Spleen (tissue), 11 donors: ENCODE data around the gene NUP58. TPM values are rescaled to one million over a fixed set of nuclear protein-coding genes. Genes with fewer than 3 reads are reported as not detected.
"Not testable (repeated sequence)": the region's sequence is repeated elsewhere in the genome, so short reads cannot be mapped to it uniquely, and the experiment has no call there.

Source experiments
- DNase-seq: peaks from one replicate; pipeline ENCODE4 v3.0.0-alpha.2; 2020
- H3K27ac ChIP-seq, 8 donors: fragments of 200-600 bp; sonication (generic) in 7 of 8; 1 replicate in 4 of 8; 2 replicates in 4 of 8; pipeline versions ENCODE4 v1.5.0 to v1.8.0; 2016 to 2021; ENCODE audit warnings: inconsistent platforms in 4 of 8, mild to moderate bottlenecking in 4 of 8, moderate library complexity in 1 of 8
- H3K27me3 ChIP-seq, 7 donors: fragments of 200-600 bp; sonication (generic) in 6 of 7; replicated peaks in 1 of 7; 1 replicate in 4 of 7; 2 replicates in 3 of 7; pipeline versions ENCODE4 v1.5.0 to v1.8.0; 2016 to 2021; ENCODE audit warnings: inconsistent platforms in 3 of 7, mild to moderate bottlenecking in 1 of 7
- H3K36me3 ChIP-seq, 6 donors: fragments of 200-600 bp; sonication (generic) in 5 of 6; 1 replicate in 4 of 6; 2 replicates in 2 of 6; pipeline versions ENCODE4 v1.5.0 to v1.8.0; 2016 to 2021; ENCODE audit warnings: inconsistent platforms in 2 of 6
- H3K4me1 ChIP-seq, 6 donors: fragments of 200-600 bp; sonication (generic) in 5 of 6; 1 replicate in 3 of 6; 2 replicates in 3 of 6; pipeline versions ENCODE4 v1.5.0 to v1.8.0; 2016 to 2021; ENCODE audit warnings: inconsistent platforms in 3 of 6
- H3K4me3 ChIP-seq, 8 donors: fragments of 200-600 bp; sonication (generic) in 7 of 8; 1 replicate in 4 of 8; 2 replicates in 4 of 8; pipeline versions ENCODE4 v1.5.0 to v1.8.0; 2016 to 2021; ENCODE audit warnings: inconsistent platforms in 4 of 8, mild to moderate bottlenecking in 4 of 8, moderate library complexity in 2 of 8
- H3K9me3 ChIP-seq, 8 donors: fragments of 200-600 bp; sonication (generic) in 7 of 8; 1 replicate in 4 of 8; 2 replicates in 4 of 8; pipeline versions ENCODE4 v1.5.0 to v1.8.0; 2016 to 2021; ENCODE audit warnings: inconsistent platforms in 4 of 8
- POLR2A ChIP-seq, 3 donors: fragments of 450-650 bp; IDR thresholded peaks; one replicate each; pipeline ENCODE4 v1.5.1; 2017; ENCODE audit warnings: antibody characterized with exemption in 3 of 3, mild to moderate bottlenecking in 1 of 3
- POLR2AphosphoS5 ChIP-seq, 3 donors: sonication (generic); formaldehyde crosslinking; IDR thresholded peaks; one replicate each; pipeline ENCODE4 v1.5.1; 2017; ENCODE audit warnings: antibody characterized with exemption in 3 of 3
- WGBS, 5 donors: extraction: QIAGEN DNeasy Blood & Tissue Kit in 3 of 5; methylation state at CpG; one replicate each; pipeline versions ENCODE4 v1.1.5 to v1.1.7; 2013 to 2018; 5-methylcytosine and 5-hydroxymethylcytosine counted together
- intact Hi-C: fragments of 100-400 bp; cut with DNase I; formaldehyde crosslinking; loops from one replicate; pipeline ENCODE4 v1.15.0; 2023; ENCODE audit warnings: low total_unique reads
- polyA plus RNA-seq, 3 donors: library from polyadenylated mRNA; stranded (reverse); fragments of 200-250 nt; gene quantifications; one replicate each; pipeline ENCODE4 v1.2.1, GENCODE V29; 2013
- total RNA-seq, 7 donors: library from RNA; depleted of rRNA in 3 of 7; stranded (reverse); fragments of >200 nt in 3 of 7; fragmentation: NEBNext Ultra II Directional in 4 of 7; extraction: Animal tissue kit (Norgen Biotek cat#: 25700) in 4 of 7; gene quantifications; one replicate each; pipeline versions ENCODE4 v1.1.0 to v1.2.1, GENCODE V29; 2016 to 2021
- TF ChIP-seq, protein P1 (sequence below), 11 experiments: fragments of 200-600 bp in 7 of 11; fragments of 450-650 bp in 4 of 11; sonication (generic) in 4 of 11; IDR thresholded peaks in 8 of 11; conservative IDR thresholded peaks in 3 of 11; 1 replicate in 7 of 11; 2 replicates in 4 of 11; pipeline versions ENCODE4 v1.4.0 to v1.8.0; 2016 to 2021; ENCODE audit warnings: antibody characterized with exemption in 11 of 11, inconsistent platforms in 4 of 11, mild to moderate bottlenecking in 1 of 11
- donor health status: healthy with polysubstance abuse.
- donor health status: DM: no; HTN: no; CAD: no; lungs with moderate emphysema.
- donor health status: DM: no; HTN: no; CAD: no.
- donor health status: Bipolar disorder and iron deficiency.
- donor health status: healthy.
- donor health status: DM: no; HTN: no; CAD: no.
- donor health status: DM: yes; HTN: yes; CAD: no.

NUP58 gene
- total and polyA plus RNA-seq, 10 donors = 9.1 to 53.6 (median 42.3) TPM

GRCh38 chr13:25354377-25354776 is 53.0 kb downstream of the NUP58 start:
- DNase-seq = no peak
- 83 to 93% (median 93%) methylated on average over 6 of the region's 6 CpGs for WGBS, 5 donors
- no peak overlapping the region for H3K27ac ChIP-seq

DNA sequence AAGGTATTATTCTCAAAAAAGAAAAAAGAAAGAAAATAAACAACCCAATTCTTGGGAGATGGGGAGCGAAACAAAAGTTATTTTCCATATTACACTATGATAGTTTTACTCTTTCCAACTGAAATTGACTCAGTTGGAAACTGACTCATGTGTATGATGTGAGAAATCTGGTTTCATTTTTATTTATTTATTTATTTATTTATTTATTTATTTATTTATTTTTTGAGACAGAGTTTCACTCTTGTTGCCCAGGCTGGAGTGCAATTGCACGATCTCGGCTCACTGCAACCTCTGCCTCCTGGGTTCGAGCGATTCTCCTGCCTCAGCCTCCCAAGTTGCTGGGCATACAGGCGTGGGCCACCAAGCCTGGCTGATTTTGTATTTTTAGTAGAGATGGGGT is 59.0 kb downstream of the NUP58 start:
- DNase-seq, H3K4me3 ChIP-seq, H3K36me3 ChIP-seq, H3K27ac ChIP-seq, intact Hi-C loops, H3K4me1 ChIP-seq, H3K27me3 ChIP-seq, H3K9me3 ChIP-seq: not testable (repeated sequence)
- WGBS, 5 donors = 89 to 95% (median 92%) methylated on average over 6 of the region's 6 CpGs

More at GRCh38 chr13:25354377-25354776, 53.0 kb downstream of the NUP58 start:
- no peak for TF ChIP-seq POLR2AphosphoS5 (IDR thresholded peaks at IDR 0.05)
- no peak for TF ChIP-seq POLR2A (IDR thresholded peaks at IDR 0.05)
- TF ChIP-seq, protein P1, sequence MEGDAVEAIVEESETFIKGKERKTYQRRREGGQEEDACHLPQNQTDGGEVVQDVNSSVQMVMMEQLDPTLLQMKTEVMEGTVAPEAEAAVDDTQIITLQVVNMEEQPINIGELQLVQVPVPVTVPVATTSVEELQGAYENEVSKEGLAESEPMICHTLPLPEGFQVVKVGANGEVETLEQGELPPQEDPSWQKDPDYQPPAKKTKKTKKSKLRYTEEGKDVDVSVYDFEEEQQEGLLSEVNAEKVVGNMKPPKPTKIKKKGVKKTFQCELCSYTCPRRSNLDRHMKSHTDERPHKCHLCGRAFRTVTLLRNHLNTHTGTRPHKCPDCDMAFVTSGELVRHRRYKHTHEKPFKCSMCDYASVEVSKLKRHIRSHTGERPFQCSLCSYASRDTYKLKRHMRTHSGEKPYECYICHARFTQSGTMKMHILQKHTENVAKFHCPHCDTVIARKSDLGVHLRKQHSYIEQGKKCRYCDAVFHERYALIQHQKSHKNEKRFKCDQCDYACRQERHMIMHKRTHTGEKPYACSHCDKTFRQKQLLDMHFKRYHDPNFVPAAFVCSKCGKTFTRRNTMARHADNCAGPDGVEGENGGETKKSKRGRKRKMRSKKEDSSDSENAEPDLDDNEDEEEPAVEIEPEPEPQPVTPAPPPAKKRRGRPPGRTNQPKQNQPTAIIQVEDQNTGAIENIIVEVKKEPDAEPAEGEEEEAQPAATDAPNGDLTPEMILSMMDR (IDR thresholded peaks at IDR 0.05 in 8 of 11, conservative IDR thresholded peaks at IDR 0.05 in 3 of 11) = no peak
- peaks cover 0 to 3% (median 0%) of the 10 kb centered on the region in 8 donors for H3K9me3 ChIP-seq
- no peaks in the 10 kb centered on the region for H3K4me1 ChIP-seq
- intact Hi-C loops = no loop called here
- H3K4me3 ChIP-seq = no peak overlapping the region
- H3K27me3 ChIP-seq = peaks cover 0 to 24% (median 5%) of the 10 kb centered on the region in 7 donors
- H3K36me3 ChIP-seq = no peaks in the 10 kb centered on the region

GRCh38 chr13:25365720-25366235 is 64.4 kb downstream of the NUP58 start:
- intact Hi-C loops = no loop called here
- H3K36me3 ChIP-seq = no peaks in the 10 kb centered on the region
- TF ChIP-seq, protein P1 (IDR thresholded peaks at IDR 0.05 in 8 of 11, conservative IDR thresholded peaks at IDR 0.05 in 3 of 11) = no peak
- TF ChIP-seq POLR2A (IDR thresholded peaks at IDR 0.05) = no peak
- TF ChIP-seq POLR2AphosphoS5 (IDR thresholded peaks at IDR 0.05) = no peak
- 90 to 94% (median 93%) methylated on average over 31 to 32 of the region's 32 CpGs for WGBS, 5 donors
- H3K27ac ChIP-seq = no peak overlapping the region
- peaks cover 0 to 26% (median 13%) of the 10 kb centered on the region in 7 donors for H3K27me3 ChIP-seq
- H3K4me3 ChIP-seq = no peak overlapping the region
- H3K9me3 ChIP-seq = peaks cover 0 to 6% (median 0%) of the 10 kb centered on the region in 8 donors
- H3K4me1 ChIP-seq = no peaks in the 10 kb centered on the region
- no peak for DNase-seq

DNA sequence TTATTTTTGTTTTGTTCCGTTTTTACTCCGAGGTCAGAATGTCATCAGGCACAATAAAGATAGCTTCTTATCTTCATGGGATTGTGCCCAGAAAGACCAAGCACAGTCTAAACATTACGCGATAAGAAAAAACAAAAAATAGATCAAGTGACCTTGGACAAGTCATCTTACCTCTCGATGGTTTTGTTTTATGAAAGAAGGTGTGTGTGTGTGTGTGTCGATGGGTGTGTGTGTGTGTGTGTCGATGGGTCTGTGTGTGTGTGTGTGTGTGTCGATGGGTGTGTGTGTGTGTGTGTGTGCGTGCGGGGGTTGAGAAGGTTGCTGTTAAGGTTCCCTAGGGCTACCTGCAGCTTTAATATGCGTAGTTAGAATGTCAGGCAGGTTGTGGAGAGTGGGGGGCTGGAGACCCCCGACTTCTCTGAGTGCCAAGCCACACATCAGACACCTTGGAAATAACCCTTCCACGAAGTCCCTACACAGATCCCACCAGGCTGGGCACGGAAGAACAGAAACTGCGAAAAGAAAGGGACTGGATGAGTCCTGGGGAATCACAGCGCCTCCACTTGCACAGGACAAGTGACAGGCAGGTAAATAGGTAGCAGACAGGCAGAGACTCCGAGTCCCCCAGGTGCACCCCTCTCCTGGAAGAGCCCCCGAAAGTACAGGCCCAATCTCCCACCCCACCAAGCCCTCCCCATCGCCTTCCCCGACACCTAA is 69.9 kb downstream of the NUP58 start:
- H3K4me3 ChIP-seq = peak overlapping the region in 3 of 8 donors; percentile 32 to 61 (median 36)

More for the DNA sequence above, 69.9 kb downstream of the NUP58 start:
- no peaks in the 10 kb centered on the region for H3K36me3 ChIP-seq
- no peaks in the 10 kb centered on the region for H3K9me3 ChIP-seq
- peaks cover 4 to 17% (median 9%) of the 10 kb centered on the region in 6 donors for H3K4me1 ChIP-seq
- 44 to 59% (median 49%) methylated on average over 16 to 20 of the region's 20 CpGs for WGBS, 5 donors
- intact Hi-C loops = loop anchor here (10.0 kb wide), 2 partner anchors 137 to 367 kb away; no protein-coding TSS in a partner anchor
- H3K27me3 ChIP-seq = peaks cover 5 to 80% (median 55%) of the 10 kb centered on the region in 7 donors
- no peak for TF ChIP-seq POLR2AphosphoS5 (IDR thresholded peaks at IDR 0.05)
- TF ChIP-seq, protein P1 (IDR thresholded peaks at IDR 0.05 in 8 of 11, conservative IDR thresholded peaks at IDR 0.05 in 3 of 11) = no peak
- H3K27ac ChIP-seq = no peak overlapping the region
- no peak for DNase-seq
